ENCODE data around the gene FGFBP1.

The FGFBP1 gene

DNA sequence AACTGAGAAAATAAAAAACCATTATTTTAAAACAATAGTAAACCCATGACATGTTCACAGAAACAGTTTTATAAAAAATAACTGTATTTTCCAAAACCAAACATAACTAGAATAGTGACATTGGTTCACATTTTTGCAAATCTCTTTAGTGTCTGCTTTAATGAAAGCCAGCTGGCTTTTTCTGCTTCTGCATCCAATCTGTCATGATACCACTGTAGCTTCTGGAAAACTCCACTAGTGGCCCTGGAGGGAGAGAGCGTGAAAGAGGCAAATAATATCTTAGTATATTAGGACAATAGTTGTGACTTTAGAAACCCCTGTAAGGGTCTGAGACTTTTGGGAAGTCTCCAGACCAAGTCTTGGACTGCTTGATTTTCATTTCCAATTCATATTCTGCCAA, 31.1 kb downstream of the FGFBP1 start:
- no peak for TF ChIP-seq EZH2phosphoT487 (conservative IDR thresholded peaks at IDR 0.05; ENCODE audit: low read length)
- TF ChIP-seq, protein P1, sequence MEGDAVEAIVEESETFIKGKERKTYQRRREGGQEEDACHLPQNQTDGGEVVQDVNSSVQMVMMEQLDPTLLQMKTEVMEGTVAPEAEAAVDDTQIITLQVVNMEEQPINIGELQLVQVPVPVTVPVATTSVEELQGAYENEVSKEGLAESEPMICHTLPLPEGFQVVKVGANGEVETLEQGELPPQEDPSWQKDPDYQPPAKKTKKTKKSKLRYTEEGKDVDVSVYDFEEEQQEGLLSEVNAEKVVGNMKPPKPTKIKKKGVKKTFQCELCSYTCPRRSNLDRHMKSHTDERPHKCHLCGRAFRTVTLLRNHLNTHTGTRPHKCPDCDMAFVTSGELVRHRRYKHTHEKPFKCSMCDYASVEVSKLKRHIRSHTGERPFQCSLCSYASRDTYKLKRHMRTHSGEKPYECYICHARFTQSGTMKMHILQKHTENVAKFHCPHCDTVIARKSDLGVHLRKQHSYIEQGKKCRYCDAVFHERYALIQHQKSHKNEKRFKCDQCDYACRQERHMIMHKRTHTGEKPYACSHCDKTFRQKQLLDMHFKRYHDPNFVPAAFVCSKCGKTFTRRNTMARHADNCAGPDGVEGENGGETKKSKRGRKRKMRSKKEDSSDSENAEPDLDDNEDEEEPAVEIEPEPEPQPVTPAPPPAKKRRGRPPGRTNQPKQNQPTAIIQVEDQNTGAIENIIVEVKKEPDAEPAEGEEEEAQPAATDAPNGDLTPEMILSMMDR (IDR thresholded peaks at IDR 0.05; ENCODE audit: insufficient read depth, low read length, poor library complexity, severe bottlenecking): no peak
- Histone ChIP-seq H3K79me2 (ENCODE audit: insufficient read depth, low read length) (no peaks in the 10 kb centered on the region), H3F3A (ENCODE audit: insufficient read depth) (no peaks in the 10 kb centered on the region), H3K9me2 (replicated peaks; ENCODE audit: insufficient read depth, low read length) (no peaks in the 10 kb centered on the region), H3K27ac (ENCODE audit: low read depth, low read length) (no peak overlapping the region), H2AFZ (ENCODE audit: low read depth, low read length, severe bottlenecking) (no peak overlapping the region), H3K4me3 (ENCODE audit: insufficient read depth, low read length, poor library complexity, severe bottlenecking) (no peak overlapping the region), H3K36me3 (ENCODE audit: low read length) (no peaks in the 10 kb centered on the region), H4K20me1 (ENCODE audit: low read depth, low read length) (no peaks in the 10 kb centered on the region), H3K9ac (ENCODE audit: low read length) (no peak overlapping the region), H3K9me3 (ENCODE audit: insufficient read depth, low read length) (no peaks in the 10 kb centered on the region), H3K4me2 (ENCODE audit: low read depth, low read length, poor library complexity, severe bottlenecking) (no peak overlapping the region), H3K27me3 (ENCODE audit: low read length) (no peaks in the 10 kb centered on the region)

DNA sequence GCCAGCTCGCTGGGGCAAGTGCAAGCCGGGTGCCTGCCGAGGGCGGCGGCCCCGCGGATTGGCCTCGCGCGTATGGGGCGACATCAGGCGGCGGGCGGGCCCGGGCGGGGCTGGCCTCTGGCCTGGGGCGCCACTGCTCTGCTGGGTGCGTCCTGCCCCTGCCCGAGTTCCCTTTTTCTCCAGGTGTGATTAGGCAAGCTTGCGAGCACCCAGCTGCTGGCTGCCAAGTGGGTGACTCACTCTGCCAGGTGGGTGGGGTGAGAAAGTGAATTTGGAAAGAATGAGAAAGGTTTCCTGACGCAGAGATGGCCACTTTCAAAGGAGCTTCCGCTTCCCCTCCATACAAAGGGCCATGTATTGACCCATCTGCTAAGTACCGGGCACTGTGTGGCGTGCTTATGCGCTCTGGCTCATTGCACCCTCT, 32.5 kb downstream of the FGFBP1 start:
- Histone ChIP-seq H3K27ac (ENCODE audit: low read depth, low read length) (peak overlapping the region; percentile 61), H4K20me1 (ENCODE audit: low read depth, low read length) (no peaks in the 10 kb centered on the region), H3K4me3 (ENCODE audit: insufficient read depth, low read length, poor library complexity, severe bottlenecking) (peak overlapping the region; percentile 9), H3K9me2 (replicated peaks; ENCODE audit: insufficient read depth, low read length) (no peaks in the 10 kb centered on the region), H3K27me3 (ENCODE audit: low read length) (no peaks in the 10 kb centered on the region), H3K9ac (ENCODE audit: low read length) (no peak overlapping the region), H3K9me3 (ENCODE audit: insufficient read depth, low read length) (no peaks in the 10 kb centered on the region), H3K79me2 (ENCODE audit: insufficient read depth, low read length) (no peaks in the 10 kb centered on the region), H3K36me3 (ENCODE audit: low read length) (no peaks in the 10 kb centered on the region), H3F3A (ENCODE audit: insufficient read depth) (no peaks in the 10 kb centered on the region), H3K4me2 (ENCODE audit: low read depth, low read length, poor library complexity, severe bottlenecking) (peak overlapping the region; percentile 46), H2AFZ (ENCODE audit: low read depth, low read length, severe bottlenecking) (no peak overlapping the region)
- TF ChIP-seq, protein P1 (IDR thresholded peaks at IDR 0.05; ENCODE audit: insufficient read depth, low read length, poor library complexity, severe bottlenecking): no peak
- TF ChIP-seq EZH2phosphoT487 (conservative IDR thresholded peaks at IDR 0.05; ENCODE audit: low read length): no peak

DNA sequence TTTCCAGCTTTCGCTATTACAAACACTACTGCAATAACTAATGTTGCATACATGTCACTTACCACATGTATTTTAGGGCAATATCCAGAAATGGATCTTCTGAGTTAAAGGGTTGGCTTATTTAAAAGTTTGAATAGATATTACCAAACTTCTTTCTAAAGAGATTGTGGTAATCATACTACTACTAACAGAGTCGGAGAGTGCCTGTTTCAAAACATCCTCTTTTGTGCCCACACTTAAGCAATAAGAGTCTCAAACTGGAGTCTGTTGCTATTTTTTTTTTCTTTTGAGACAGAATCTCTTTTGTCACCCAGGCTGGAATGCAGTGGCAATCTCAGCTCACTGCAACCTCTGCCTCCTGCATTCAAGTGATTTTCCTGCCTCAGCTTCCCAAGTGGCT, 35.8 kb downstream of the FGFBP1 start:
- Histone ChIP-seq H3K9ac (ENCODE audit: low read length) (no peak overlapping the region), H3K36me3 (ENCODE audit: low read length) (no peaks in the 10 kb centered on the region), H3K9me2 (replicated peaks; ENCODE audit: insufficient read depth, low read length) (no peaks in the 10 kb centered on the region), H4K20me1 (ENCODE audit: low read depth, low read length) (no peaks in the 10 kb centered on the region), H3K79me2 (ENCODE audit: insufficient read depth, low read length) (no peaks in the 10 kb centered on the region), H3K9me3 (ENCODE audit: insufficient read depth, low read length) (no peaks in the 10 kb centered on the region), H3K4me3 (ENCODE audit: insufficient read depth, low read length, poor library complexity, severe bottlenecking) (no peak overlapping the region), H3K27me3 (ENCODE audit: low read length) (no peaks in the 10 kb centered on the region), H2AFZ (ENCODE audit: low read depth, low read length, severe bottlenecking) (no peak overlapping the region), H3K4me2 (ENCODE audit: low read depth, low read length, poor library complexity, severe bottlenecking) (no peak overlapping the region), H3F3A (ENCODE audit: insufficient read depth) (no peaks in the 10 kb centered on the region), H3K27ac (ENCODE audit: low read depth, low read length) (no peak overlapping the region)
- TF ChIP-seq, protein P1 (IDR thresholded peaks at IDR 0.05; ENCODE audit: insufficient read depth, low read length, poor library complexity, severe bottlenecking): no peak
- no peak for TF ChIP-seq EZH2phosphoT487 (conservative IDR thresholded peaks at IDR 0.05; ENCODE audit: low read length)
